Tibial nerve (tissue), 4 donors: Measurements from ENCODE around the gene PRKCE. TPM values are rescaled to one million over a fixed set of nuclear protein-coding genes. Genes with fewer than 3 reads are reported as not detected.

Source experiments
- DNase-seq, 2 donors: peaks; one replicate each; pipeline ENCODE4 v3.0.0-alpha.2; 2019; ENCODE audit warnings: low spot score in 2 of 2
- H3K27ac ChIP-seq, 4 donors: fragments of 200-600 bp; sonication (generic) in 3 of 4; one replicate each; pipeline ENCODE4 v1.5.1; 2017 to 2019; ENCODE audit warnings: mild to moderate bottlenecking in 1 of 4
- H3K27me3 ChIP-seq, 2 donors: fragments of 200-600 bp; sonication (generic) in 1 of 2; one replicate each; pipeline versions ENCODE4 v1.5.1 to v1.6.0; 2017 to 2019
- H3K36me3 ChIP-seq, 3 donors: fragments of 200-600 bp; sonication (generic); one replicate each; pipeline ENCODE4 v1.5.1; 2018 to 2019
- H3K4me1 ChIP-seq, 4 donors: fragments of 200-600 bp; sonication (generic) in 3 of 4; one replicate each; pipeline ENCODE4 v1.5.1; 2017 to 2019
- H3K4me3 ChIP-seq, 4 donors: fragments of 200-600 bp; sonication (generic) in 3 of 4; one replicate each; pipeline ENCODE4 v1.5.1; 2017 to 2019; ENCODE audit warnings: mild to moderate bottlenecking in 1 of 4, moderate library complexity in 1 of 4
- H3K9me3 ChIP-seq, 4 donors: fragments of 200-600 bp; sonication (generic) in 3 of 4; one replicate each; pipeline ENCODE4 v1.5.1; 2017 to 2019
- CTCF ChIP-seq, 5 experiments: fragments of 200-600 bp in 3 of 5; fragments of 450-650 bp in 2 of 5; sonication (generic) in 3 of 5; IDR thresholded peaks; one replicate each; pipeline ENCODE4 v1.5.1; 2016 to 2019; ENCODE audit warnings: antibody characterized with exemption in 5 of 5, mild to moderate bottlenecking in 3 of 5, moderate library complexity in 2 of 5
- EP300 ChIP-seq, 2 donors: sonication (generic); formaldehyde crosslinking; IDR thresholded peaks; one replicate each; pipeline ENCODE4 v1.6.1; 2017; ENCODE audit warnings: antibody characterized with exemption in 2 of 2, mild to moderate bottlenecking in 1 of 2
- POLR2A ChIP-seq, 2 donors: fragments of 450-650 bp; IDR thresholded peaks; one replicate each; pipeline ENCODE4 v1.6.1; 2017; ENCODE audit warnings: antibody characterized with exemption in 2 of 2, mild to moderate bottlenecking in 2 of 2, moderate library complexity in 2 of 2
- WGBS, 2 donors: methylation state at CpG; one replicate each; pipeline ENCODE4 v1.1.5; 2018; 5-methylcytosine and 5-hydroxymethylcytosine counted together
- total RNA-seq, 4 donors: library from RNA; depleted of rRNA; stranded (reverse); fragments of >200 nt; gene quantifications; one replicate each; pipeline ENCODE4 v1.1.0, GENCODE V29; 2016

The PRKCE gene
- total RNA-seq, 4 donors from 2014 or later: 14.4 to 22.4 (median 17.9) TPM

GRCh38 chr2:46122318-46122976, 471.0 kb downstream of the PRKCE start:
- no peaks in the 10 kb centered on the region for H3K9me3 ChIP-seq
- TF ChIP-seq EP300 (IDR thresholded peaks at IDR 0.05): no peak
- TF ChIP-seq CTCF (IDR thresholded peaks at IDR 0.05): no peak
- no peak for TF ChIP-seq POLR2A (IDR thresholded peaks at IDR 0.05)
- H3K36me3 ChIP-seq: no peaks in the 10 kb centered on the region
- DNase-seq: no peak
- H3K27me3 ChIP-seq: no peaks in the 10 kb centered on the region
- no peak overlapping the region for H3K4me3 ChIP-seq
- H3K4me1 ChIP-seq: peaks cover 0 to 29% (median 8%) of the 10 kb centered on the region in 4 donors
- 93 to 94% methylated on average over 5 of the region's 5 CpGs for WGBS, 2 donors
- H3K27ac ChIP-seq: no peak overlapping the region

DNA sequence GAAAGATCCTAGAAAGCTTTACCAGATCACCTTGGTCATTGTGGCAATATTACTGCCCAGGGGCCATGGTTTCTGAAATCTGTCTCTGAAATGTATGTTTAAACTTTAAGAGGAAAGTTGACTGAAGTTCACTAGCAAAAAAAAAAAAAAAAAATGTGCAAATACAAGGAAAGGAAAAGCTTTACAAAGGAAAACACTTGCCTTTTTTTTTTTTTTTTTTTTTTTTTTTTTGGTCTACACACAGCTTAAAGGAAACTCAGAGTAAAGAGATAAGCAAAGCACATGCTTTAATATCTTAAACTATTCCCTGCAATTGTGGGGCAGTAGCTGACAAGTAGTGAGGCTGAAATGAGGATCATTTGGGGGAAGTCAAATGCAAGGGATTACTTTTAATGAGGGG, 471.5 kb downstream of the PRKCE start:
- H3K9me3 ChIP-seq: no peaks in the 10 kb centered on the region
- H3K36me3 ChIP-seq: no peaks in the 10 kb centered on the region
- no peak for DNase-seq
- no peak overlapping the region for H3K4me3 ChIP-seq
- no peak for TF ChIP-seq POLR2A (IDR thresholded peaks at IDR 0.05)
- TF ChIP-seq CTCF (IDR thresholded peaks at IDR 0.05): no peak
- no peak for TF ChIP-seq EP300 (IDR thresholded peaks at IDR 0.05)
- no peak overlapping the region for H3K27ac ChIP-seq
- peaks cover 0 to 26% (median 8%) of the 10 kb centered on the region in 4 donors for H3K4me1 ChIP-seq
- H3K27me3 ChIP-seq: no peaks in the 10 kb centered on the region

- TF ChIP-seq EP300 (IDR thresholded peaks at IDR 0.05): no peak
- Histone ChIP-seq H3K36me3 (no peaks in the 10 kb centered on the region), H3K27ac (no peak overlapping the region), H3K27me3 (no peaks in the 10 kb centered on the region), H3K4me1 (peaks cover 0 to 6% (median 0%) of the 10 kb centered on the region in 4 donors), H3K9me3 (no peaks in the 10 kb centered on the region), H3K4me3 (no peak overlapping the region)
- DNase-seq: no peak
- WGBS, 2 donors: 98 to 99% methylated on average over 4 of the region's 4 CpGs
These were observed 474.3 kb downstream of the PRKCE start for GRCh38 chr2:46125798-46126197.

- DNase-seq: no peak
- H3K27ac ChIP-seq: no peak overlapping the region
- H3K4me3 ChIP-seq: no peak overlapping the region
- H3K27me3 ChIP-seq: no peaks in the 10 kb centered on the region
- no peaks in the 10 kb centered on the region for H3K36me3 ChIP-seq
- WGBS, 2 donors: 78 to 84% methylated on average over 4 of the region's 4 CpGs
- TF ChIP-seq POLR2A (IDR thresholded peaks at IDR 0.05): no peak
- TF ChIP-seq CTCF (IDR thresholded peaks at IDR 0.05): no peak
- TF ChIP-seq EP300 (IDR thresholded peaks at IDR 0.05): no peak
- H3K4me1 ChIP-seq: no peaks in the 10 kb centered on the region
- H3K9me3 ChIP-seq: no peaks in the 10 kb centered on the region
These were observed 475.1 kb downstream of the PRKCE start for GRCh38 chr2:46126571-46126970.

- Histone ChIP-seq H3K4me3 (no peak overlapping the region), H3K27ac (no peak overlapping the region)
- 77 to 78% methylated on average over 3 of the region's 3 CpGs for WGBS, 2 donors
These were observed 475.7 kb downstream of the PRKCE start for GRCh38 chr2:46127176-46127575.

More at GRCh38 chr2:46127176-46127575, 475.7 kb downstream of the PRKCE start:
- Histone ChIP-seq H3K27me3 (no peaks in the 10 kb centered on the region), H3K9me3 (no peaks in the 10 kb centered on the region), H3K36me3 (no peaks in the 10 kb centered on the region), H3K4me1 (no peaks in the 10 kb centered on the region)
- TF ChIP-seq EP300 (IDR thresholded peaks at IDR 0.05) (no peak), CTCF (IDR thresholded peaks at IDR 0.05) (no peak), POLR2A (IDR thresholded peaks at IDR 0.05) (no peak)
- DNase-seq: no peak
